Stimulated activated CD4-positive, alpha-beta T cell treated with anti-CD3 and anti-CD28 coated beads, Interleukin-4, amount 100 ng/mL, for 4 hours (primary cell): Measurements from ENCODE around the gene CENPP.

Experiments used
- DNase-seq, 2 experiments: peaks; one replicate each; pipeline ENCODE4 v3.0.0-alpha.2; 2020

The CENPP gene

DNA sequence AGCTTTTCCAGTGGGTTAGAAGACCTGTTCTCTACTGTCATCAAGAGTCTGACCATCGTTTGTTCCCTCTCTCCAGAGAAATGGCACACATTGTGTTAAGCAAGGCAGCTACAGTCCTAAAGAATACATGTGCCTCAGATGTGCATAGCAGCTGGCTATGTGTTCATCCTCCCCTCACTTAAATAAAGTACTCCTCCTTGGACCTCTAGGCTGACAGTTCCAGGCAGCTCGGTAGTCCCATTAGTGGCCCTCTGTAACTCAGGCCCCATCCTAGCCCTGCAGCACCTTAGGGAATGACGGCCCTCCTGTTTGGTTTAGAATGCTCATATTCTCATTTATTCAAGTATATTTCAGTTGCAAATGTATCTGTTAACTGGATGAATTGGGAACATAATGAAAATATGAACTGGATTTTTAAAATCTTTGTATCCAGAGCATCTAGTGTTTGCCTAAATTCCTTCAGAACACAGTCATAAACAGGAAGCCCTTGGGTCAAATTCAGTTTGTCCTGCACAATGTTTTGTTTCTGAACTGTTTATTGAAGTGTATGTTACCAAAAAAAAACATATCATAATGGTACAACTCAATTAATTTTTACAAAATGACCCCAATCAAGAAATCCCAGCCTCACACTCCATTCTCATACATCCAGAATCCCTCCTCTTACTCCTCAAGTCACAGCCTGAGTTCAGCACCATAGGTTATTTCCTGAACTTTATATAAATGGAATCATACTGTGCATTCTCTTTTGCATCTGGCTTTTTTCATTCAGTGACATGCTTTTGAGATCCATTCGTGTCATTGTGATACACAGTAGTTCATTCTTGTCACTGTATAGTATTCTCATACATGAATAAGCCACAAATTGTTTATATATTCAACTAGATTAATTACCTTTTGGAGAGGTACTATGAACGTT lies 158.1 kb downstream of the CENPP start:
- DNase-seq, result no peak

DNA sequence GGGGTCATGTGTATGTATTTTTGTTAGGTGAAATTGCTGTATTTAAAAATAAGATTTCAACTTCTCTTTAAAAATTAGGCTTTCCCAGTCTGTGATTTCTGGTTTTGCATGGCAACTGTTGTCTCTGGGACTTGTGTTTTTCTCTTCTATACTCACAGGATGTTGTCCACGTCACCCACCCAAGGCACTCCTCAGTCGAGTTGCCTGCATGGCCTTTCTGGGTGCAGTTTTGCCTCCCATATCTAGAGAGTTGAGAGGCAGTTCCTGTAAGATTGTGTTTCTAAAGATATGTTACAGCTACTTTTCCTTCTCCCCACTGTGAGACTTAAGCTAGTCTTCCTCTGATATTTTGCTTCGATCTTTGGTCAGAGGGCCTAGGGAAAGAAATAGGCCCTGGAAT lies 158.8 kb downstream of the CENPP start:
- no peak for DNase-seq

DNA sequence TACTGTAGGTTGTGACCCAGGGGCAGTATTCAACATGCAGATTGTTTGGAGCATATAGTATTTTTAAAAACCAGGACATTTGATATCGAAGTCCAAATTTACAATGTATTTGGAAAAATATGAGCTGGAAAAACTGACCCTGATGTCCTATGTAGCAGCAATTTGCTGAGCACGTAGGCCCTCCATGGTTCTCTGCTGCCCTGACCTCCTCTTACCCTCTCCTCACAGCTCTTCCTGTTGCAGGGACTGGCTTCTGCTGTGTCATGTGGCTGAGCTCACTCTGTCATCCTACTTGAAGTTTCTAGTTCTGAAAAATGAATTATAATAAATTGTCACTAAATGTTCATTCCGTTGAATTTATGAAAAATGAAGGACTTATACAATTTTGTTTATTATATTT lies 160.6 kb downstream of the CENPP start:
- DNase-seq, result no peak

DNA sequence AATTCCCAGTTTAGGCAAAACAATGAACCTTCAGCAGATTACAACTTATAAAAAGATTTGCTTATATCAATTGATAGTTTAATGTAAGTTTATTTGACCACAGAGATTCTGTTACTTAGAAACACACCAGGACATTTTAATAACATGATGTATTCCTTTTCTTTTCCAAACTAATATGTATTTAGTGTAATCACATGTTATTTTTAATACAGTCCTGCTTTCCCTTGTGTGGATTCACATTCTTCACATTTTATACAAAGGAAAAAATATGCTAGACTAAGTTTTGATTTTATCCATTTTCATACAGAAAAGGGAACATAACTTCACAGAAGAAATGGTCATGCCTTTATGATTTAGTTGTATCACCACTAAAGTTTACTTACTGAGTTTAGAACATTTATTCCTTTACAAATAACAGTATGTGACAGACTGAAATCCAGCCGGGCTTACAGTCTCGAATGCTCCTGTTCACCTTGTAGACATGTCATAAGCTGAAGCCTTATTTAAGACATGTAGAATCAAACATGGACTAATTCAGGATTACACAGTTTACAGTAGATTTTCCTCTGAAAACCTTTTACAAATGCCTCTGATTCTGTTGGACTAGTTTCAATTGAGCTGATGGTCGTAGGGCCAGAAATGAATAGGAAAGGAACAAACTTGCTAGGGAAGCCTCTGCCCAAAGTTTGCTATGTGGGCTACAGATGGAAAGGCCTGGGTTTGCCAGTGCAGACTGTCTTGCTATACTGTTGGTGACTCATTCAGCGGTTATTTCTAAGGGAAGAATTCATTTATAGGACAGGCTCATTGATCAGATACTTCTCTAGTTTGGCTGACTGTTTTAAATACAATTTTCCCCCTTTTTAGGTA lies 163.2 kb downstream of the CENPP start:
- DNase-seq, result no peak

DNA sequence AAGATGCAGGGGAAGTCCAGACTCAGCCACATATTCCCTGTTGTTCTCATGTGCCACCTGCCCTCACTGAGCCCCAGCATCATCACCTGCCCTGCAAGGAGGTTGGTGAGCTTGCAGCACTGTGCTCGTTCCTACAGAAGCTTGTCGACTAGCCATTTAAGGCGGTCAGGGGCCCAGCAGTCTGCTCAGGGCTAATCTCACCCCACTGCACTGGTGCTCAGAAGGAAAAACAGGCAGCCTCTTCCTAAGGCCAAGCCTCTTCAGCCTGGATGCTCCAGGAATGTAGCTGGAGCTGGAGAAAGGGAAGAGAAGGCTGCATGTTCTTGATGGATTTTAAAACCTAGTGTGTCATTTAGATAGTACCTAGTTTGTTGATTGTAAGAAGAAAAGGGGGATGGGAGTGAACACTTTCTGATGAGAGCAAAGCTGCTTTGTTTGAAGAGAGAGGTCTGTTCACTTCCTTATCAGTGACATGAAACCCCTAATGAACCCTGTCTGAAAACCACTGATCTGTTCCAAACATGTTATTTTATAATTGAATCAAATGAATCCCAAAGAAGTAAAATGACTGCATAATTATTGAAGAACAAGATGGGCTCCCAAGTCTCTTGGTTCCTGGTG lies 167.1 kb downstream of the CENPP start:
- no peak for DNase-seq

DNA sequence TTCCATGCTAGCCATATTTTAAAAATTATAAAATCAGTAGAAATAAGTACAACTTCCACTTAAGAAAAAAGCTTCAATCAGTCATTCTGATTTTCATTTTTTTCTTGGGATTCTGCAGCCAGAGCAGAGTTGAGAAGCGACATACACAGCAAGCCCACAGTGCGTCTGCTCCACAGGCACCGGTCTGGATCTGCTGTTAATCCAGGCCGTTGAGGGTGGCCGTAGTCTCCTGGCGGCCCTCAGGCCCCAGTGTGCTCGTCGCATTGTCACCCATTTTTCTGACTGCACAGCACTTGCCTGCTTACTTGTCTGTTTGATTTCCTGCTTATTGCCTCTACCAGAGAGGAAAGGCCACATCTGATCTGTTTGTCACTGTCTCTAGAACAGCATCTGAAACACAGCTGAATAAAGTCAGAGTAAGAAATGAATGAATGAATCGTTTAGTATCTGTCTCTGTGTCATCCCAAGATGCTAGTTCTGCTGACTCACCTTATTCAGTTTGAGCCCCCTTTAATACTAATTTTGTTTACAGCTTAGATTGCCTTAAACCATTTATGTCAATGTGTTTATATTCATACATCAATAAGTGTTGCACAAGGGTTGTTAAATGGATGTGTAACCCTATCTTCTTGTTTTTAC lies 168.1 kb downstream of the CENPP start:
- no peak for DNase-seq

DNA sequence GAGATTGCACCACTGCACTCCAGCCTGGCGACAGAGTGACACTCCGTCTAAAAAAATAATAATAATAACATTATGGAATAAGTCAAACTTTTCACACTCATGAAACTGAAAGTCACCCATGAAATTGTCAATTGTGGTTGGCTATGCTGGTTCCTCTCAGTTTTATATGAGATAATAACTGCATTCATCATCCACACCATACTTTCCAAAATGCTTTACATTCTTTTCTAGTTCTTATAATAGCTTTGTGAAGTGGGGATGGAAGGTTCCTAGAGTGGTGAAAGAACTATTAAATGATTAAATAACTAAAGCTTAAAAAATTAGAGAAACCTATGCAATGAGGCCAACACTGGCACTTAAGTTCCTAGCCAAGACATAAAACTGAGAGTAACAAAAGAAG lies 169.1 kb downstream of the CENPP start:
- no peak for DNase-seq

DNA sequence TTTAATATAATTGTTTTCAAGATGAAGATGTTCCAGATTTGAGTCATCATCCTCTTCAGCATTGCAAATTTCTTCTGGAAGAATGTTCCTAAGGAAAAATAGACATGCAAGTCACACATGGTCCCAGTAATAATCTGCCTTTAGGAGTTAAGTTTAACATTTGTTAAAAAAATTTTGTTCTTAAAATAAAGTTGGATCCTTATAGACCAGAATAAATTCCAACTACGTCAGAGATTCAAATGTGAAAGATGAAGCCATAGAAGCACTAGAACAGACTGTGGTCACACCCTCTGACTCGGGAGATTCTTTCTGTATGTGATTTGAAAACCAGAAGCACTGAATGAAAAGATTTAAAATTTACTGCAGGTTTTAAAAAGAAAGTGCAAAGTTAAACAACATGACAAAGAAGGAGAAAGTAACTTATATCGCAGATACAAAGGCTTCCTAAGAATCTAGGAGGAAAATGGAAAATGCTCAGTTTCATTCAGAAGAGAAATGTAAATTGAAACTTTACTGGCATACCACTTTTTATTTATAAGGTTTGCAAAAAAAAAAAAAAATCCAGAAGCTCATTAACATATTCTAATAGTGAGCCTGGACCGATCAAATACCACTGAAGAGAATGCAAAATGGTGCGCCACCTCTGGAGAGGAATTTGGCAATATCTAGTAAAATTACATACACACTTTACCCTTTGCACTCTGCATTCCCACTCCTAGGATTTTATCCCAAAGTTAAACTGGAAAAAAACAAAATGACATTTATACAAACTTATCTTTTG lies 170.8 kb downstream of the CENPP start:
- DNase-seq, result no peak

DNA sequence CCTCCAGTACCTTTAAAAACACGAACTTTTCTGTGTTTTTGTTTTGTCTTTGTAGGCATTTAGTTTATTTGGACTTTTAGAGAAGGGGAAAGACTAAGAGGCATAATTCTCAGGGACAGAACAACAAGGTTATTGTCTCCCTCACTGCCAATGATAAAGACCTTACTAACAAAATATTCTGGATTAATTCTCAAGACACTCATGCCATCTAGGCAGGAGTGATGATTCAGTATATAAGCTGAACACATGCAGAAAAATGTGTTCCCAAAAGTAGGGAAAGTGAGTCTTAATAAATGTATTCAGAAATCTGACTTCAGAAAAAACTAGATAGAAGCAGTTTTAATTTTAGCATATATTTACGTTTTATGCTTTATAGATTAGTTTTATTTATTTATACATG lies 173.9 kb downstream of the CENPP start:
- no peak for DNase-seq

DNA sequence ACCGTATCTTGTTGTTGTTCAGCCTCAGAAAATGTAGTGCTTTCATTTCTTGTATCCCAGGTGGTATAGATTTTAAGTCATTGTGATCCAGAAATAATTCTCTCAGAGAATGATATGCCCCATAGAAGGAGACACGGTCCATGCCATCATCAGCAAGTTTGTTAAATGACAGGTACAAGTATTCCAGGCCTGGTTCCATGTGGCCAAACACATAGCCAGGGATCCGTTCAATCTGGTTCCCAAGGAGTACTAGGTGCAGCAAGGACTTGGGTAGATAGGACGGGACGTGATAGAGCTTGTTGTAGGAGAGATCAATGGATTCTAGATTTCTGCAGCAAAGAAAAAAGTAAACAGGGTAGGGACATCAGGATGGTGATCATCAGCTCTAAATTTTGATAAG lies 175.0 kb downstream of the CENPP start:
- no peak for DNase-seq

DNA sequence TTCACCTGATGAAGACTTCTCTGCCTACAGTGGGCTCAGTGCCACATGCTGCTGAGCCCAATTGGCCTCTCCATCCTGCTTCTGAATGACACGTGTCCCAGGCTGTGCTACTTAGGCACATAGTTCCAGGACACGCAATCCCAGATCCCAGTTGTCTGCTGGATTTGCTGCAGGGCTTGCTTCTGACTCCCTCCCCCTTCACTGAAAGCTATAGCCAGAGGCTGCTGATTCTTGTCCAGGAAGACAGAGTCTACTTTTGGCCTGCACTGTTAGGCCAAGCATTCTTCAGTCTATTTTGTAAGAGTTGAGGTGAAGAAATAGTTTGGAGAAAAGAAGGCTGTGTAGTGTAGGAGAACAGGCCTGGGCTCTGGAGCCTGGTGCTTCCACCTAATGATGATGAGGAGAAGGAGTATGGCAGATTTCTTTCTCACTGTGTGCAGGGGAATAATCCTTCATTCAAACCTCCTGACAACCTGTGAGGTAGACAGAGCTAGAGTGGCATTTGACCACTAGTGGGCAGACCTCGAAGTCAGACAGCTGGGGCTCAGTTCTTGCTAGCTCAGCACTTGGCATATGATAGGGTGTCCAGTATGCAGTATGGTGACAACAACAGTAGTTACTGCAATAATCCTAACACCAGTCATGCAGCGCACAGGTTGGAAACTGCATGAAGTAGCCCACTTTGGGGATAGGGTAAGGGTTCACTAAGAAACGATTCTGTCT lies 176.1 kb downstream of the CENPP start:
- DNase-seq, result no peak

DNA sequence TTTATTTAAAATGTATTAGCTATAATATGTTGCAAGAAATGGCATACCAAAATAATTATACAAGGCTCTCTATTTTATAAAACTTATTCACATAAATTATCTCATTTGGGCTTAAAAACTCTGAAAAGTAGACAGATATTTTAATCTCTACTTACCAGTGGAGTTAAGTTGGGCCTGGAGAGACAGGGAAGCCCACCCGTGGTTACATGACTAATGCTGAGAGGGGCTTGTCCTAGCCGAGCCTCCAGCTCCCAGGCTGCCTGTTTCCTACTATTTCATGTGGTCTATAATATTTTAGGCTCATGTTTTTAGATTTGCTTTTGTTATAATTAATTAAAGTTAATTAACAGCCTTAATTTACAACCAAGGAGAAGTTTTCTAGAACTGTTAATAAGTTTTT lies 177.4 kb downstream of the CENPP start:
- DNase-seq, result no peak

DNA sequence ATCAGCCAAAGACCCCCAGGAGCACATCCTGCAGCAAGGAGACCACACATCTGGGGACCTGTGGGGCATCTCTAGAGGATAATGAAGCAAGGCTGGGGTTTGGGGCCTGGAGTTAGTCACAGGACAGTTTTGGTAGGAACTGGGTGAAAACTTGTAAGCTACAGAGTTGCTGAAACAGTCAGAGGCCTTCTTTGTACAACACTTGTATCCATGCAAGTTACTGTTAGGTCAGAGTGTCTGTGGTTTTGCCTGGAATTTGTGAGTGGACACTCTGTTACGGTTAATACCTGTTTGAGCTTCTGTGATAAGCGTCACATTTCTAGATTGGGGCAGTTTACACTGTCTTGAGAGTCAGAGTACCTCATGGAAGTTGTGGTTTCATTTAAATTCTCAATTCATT lies 179.1 kb downstream of the CENPP start:
- DNase-seq, result no peak

DNA sequence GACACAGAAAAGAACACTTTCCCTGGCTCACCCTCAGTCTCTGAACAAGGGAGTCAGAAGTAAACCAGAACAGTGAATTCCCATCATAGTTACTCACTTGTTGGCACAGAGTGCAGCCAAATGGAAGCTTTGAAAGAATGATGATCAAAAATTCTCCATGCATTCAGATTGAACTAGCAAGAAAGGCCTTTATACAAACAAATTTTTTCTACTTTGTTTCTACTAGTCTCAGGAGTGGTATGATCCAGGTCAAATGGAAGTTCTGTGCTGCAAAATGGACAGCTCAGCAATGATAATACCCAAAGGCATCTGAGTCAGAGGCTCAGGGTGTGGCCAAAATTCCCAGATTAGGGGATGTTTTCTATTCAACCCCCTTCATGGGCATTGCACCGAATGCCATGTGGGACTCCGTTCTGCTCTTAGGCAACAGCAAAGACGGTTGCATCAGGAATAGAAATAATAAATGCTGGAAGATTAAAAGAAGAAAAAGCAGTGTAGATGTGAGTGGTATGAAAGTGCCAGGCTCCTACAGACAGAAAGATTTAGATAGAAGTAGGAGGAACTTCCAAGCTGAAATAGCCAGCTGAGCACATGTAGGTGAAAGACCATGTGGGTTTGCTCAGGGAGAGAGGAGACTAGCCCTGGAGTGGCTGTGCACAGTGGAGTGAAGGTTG lies 180.6 kb downstream of the CENPP start:
- no peak for DNase-seq

DNA sequence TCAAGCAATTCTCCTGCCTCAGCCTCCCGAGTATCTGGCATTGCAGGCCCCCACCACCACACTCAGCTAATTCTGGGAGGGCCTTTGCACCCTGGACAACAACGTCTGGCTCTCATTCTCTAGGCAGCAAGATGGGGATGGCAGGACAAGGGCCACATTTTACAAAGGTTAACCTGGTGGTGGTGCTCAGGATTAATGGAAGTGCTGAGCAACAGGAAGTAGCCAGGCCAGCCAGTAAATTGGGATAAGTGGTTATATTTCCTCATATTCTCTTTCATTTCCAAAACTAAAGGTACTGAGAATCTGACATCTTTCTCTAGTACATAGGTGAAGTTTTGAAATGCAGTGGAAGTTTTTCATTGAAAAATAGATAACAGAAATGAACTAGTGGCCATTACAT lies 181.3 kb downstream of the CENPP start:
- no peak for DNase-seq

DNA sequence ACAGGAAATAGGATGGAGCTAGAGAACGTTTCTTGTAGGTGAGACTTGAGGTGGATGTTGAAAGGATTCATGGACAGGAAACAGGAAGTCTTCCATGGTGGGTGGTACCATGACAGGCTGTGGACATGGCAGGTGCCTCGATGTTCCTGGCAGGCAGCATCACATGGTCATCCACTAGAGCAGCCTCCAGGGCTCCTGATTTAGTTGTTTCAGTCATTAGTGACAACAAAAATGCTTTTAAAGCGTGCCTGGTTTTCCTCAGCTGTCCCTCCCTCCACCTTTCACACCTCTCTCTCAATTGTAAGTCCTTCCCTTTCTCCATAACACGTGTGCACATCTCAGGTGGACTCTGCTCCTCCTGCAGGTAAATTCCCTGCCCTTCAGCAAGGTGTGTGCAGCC lies 181.7 kb downstream of the CENPP start:
- no peak for DNase-seq

DNA sequence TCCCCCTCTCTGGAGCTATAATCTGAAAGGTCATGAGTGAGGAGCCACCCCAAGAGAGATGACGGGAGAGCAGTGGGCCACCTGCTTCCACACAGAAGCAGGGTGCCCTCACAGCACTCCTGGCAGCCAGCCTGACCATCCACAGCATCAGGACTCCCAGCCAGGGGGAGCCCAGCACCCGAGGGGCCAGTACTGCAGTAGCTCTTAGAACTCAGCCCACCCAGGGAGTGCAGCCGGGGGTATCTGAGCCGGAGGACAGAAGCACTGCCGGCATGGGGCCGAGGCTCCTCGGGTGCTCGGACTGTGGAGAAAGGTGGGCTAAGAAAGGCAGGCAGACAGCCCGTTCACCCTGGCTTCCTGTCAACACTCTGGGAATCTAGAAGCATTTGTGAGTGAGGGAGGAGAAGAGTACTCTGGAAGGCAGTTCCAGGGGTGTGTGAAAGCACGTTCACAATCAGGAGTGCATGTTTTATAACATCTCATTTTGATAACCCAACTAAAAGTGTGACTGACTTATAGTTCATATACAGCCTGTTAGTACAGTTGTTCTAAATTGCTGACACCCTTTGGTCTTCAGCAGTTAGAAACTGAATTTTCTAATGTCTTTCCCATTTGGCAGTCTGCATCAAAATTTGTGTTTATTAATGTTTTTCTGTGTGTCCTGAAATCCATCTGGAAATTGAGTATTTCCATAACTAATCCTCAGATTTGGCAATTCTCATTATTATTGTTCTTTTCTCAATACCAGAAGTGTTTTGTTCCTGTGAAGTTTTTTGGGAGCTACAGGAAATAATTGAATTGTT lies 182.5 kb downstream of the CENPP start:
- DNase-seq, result no peak

DNA sequence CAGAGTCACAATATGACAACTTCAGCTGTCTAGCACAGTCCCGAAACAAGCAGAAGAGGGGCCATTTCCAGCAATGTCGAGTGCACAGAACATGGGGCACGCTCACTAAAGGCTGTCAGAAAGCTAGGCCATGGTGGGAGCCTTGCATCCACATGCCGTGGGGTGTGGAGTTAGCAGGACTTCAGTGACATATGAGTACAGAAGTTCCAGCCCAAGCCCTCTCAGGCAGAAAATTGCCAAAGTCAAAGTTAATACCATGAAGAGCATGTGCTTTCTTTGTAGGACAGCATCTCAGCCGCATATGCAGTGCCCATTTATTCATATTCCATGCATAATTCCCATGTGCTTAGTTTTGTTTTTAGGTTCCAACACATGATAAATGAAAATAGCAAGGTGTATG lies 183.3 kb downstream of the CENPP start:
- no peak for DNase-seq

DNA sequence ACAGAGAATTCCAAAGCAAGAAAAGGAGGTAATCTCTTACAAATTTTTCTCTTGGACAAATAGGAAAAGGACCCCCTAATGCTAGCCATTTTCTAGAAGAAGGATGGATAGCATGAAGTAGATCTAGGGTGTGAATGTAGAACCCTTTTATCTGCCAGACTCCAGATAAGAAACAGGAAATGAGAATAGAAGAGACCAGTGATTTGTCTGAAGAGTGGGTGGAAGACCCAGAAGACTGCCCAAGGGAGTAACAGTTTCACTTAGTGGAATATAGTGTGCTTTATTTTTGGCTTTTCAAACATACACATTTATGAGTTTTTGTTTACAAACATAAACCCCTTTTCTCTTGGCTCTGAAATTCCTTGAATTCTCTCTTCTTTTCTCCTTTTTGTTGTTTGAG lies 185.0 kb downstream of the CENPP start:
- DNase-seq, result no peak

DNA sequence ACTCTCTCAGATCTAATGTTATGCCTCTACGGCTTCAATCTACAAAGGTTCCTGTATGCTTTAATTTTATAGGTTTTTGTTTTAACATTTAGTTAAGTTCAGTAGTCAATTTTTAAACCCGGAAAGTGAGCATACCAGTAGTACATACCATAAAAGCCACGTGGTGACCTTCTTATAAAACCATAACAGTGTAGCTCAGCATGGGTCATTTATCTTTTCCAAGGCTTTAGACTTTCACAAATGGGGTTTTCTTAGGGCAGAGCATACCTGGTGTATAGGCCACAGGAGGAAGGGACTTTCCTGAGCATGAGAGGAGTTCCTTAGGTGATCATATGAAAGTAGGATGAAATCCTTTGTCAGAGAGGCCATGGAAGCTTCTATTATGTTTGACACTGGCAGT lies 186.9 kb downstream of the CENPP start:
- no peak for DNase-seq
